ENCODE data around the gene CELF2.
A peak's percentile ranks its signal among the peaks of the same experiment; 100 is the strongest.

The CELF2 gene

DNA sequence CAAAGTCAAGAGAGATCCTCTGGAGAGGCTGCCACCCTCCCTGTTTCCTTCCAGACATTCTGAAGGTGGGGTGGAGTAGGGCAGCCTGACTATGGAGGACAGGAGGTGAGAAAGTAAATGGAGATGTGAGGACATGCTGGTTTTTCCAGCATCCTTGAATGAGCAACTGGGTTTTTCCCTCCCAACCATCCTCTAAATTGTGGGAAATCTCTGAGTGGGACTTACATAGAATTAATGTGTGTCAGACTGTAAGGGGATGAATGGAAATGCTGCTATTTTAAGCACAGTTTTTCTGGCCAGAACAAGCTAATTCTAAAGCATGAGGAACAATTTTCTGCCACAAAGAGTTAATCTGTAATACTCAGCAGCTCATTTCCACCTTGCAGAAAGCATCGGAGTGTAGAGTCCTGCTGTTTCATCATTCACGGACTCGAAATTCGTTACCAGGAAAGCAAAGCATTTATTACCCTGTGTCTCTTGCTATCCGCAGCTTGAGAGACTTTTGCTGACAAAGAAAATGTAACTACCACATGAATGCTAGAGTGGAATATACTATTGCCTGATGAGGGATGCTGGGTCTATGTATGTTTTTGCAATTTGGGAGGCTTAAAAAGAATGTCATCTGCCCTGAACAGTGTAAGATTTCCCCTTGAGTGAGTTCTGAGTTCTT, 213.0 kb downstream of the CELF2 start:
- no peak for DNase-seq

- no peak for DNase-seq
Observed at GRCh38 chr10:11231285-11231684, 213.6 kb downstream of the CELF2 start.

GRCh38 chr10:11232222-11232961, 214.7 kb downstream of the CELF2 start:
- DNase-seq: no peak

GRCh38 chr10:11234857-11235531, 217.3 kb downstream of the CELF2 start:
- DNase-seq: no peak

DNA sequence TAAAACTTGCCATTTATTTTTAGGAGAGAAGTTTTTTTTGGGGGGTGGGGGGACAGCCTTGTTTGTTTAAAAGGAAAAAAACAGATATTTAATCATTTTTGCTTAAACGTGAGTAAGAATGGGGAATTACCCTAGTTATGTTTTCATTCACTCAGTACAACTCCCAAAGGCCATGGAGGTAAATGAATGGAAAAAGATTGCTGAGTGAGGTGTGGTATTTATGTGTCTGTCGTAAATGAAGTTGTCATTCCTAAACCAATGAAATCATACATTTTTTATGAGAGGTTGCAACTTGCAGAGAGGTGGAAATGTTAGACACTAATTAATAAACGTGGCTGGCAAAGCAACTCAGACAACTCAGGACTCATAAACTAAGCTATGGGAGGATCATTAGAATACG, 218.1 kb downstream of the CELF2 start:
- no peak for DNase-seq

DNA sequence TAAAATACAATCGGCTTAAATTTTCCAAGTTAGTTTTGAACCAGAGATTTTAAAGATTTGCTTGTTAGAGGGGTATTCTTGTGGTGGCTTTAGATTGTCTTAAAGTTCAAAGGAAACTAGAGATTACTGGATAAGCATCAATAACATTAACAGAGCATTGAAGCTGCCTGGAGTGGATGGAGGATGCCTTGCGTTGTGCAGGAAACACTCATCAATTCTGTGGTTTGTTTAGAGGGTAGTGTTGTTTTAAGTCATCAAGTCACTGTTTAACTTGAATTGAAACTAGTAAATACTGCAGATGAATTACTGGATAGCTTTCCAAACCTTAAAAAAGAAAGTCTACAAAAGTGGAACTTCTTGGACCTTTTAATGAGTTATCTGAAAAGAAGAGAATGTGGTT, 218.6 kb downstream of the CELF2 start:
- peak; percentile 58 for DNase-seq

GRCh38 chr10:11237571-11237970, 219.9 kb downstream of the CELF2 start:
- peak; percentile 47 for DNase-seq

DNA sequence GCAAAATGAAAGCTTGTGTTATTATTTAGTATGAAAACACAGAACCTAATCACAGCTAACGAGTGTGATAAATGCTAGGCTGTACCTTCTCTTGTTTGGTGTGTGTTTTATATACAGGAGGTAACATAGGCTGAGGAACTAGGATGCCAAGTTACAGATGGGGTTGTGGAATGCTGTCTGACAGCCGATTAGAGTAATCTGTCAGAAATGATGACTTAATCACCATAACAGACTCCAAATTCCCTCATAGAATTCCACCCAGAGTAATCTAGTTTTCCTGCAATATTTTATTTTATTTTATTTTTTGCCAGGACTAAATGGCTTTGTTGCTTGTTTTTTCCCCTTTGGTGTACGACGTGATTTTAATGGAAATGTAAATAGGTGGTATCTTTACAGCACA, 221.2 kb downstream of the CELF2 start:
- no peak for DNase-seq

DNA sequence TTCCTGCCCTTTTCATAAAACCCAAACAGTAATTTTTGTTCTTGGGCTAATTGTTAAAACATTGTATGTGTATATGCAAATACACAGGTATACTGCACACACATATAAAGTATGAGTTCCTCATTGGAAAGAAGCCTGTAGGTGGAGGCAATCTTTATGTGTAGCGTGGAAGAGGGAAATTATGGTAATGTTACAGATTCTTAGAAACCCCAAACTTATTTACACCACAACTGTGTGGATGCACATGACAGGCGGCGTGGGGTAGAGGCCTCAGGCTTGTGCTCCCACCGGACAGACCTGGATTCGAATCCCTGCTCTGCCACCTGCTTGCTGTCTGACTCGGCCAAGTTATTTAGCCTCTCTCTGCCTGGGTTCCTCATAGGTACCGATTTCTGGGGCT, 223.0 kb downstream of the CELF2 start:
- DNase-seq: no peak

- DNase-seq: no peak
Observed at GRCh38 chr10:11242443-11243387, 225.0 kb downstream of the CELF2 start.

GRCh38 chr10:11243425-11244222, 226.0 kb downstream of the CELF2 start:
- DNase-seq: no peak

GRCh38 chr10:11245095-11245479, 227.4 kb downstream of the CELF2 start:
- DNase-seq: no peak

- DNase-seq: no peak
Observed at GRCh38 chr10:11245510-11245909, 227.8 kb downstream of the CELF2 start.

DNA sequence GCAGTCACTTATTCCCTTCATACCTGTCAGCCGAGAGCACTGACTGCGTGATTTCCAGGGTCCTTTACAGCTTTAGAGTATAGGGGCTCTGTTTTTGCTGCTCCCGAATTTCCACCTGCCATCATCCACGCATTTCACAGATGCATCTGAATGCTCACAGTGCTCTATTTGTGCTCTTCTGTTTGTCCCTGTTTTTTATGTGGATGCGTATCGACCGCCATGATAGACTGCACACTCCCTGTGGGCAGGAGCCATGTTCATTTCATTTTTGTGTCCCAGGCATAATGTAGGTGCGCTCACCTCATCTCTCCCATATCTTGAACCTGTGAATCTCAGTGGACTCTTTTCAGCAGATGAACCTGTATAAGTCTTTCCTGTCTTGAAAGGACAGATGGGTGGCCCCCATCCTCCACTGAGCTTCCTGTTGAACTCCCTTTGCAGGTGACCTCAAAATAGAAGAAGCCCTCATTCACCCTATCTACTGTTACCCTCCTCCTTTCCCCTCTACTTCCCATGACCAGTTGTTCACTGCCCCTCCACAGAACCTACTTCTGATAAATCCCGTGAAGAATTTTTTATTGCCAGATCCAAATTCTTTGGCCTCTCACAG, 228.4 kb downstream of the CELF2 start:
- no peak for DNase-seq

GRCh38 chr10:11246752-11247467, 229.2 kb downstream of the CELF2 start:
- DNase-seq: no peak

DNA sequence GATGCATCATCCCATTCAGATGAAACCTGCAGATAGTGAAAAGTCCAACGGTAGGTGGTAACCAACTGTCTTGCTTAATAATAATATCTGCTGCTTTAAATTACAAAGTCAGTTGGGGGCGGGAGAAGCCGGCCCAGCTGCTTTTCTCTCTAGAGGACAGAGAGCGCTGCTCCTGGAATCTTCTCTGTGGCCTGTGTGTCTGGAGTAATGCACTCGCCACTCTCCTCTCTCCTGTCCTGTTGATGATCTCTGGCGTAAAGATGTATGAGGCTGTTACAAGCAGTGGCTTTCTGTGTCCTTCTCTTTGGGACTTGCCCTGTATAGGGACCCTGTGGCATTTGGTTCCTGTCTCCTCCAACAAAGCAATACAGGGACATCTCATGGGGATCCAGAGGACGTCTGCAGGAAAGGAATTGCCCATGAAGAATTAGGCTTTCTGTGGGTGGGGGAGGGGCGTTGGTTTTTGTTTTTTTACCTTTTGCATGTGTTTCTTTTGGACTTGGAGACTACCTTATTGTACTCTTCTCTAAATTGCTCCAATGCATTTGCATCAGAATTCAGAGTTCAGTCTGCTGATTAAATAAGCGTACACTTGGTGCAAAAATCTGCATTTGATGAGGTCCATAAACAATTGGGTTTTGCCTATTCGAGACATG, 231.6 kb downstream of the CELF2 start:
- no peak for DNase-seq

GRCh38 chr10:11249808-11250195, 232.1 kb downstream of the CELF2 start:
- no peak for DNase-seq

GRCh38 chr10:11250304-11250703, 232.6 kb downstream of the CELF2 start:
- DNase-seq: no peak

DNA sequence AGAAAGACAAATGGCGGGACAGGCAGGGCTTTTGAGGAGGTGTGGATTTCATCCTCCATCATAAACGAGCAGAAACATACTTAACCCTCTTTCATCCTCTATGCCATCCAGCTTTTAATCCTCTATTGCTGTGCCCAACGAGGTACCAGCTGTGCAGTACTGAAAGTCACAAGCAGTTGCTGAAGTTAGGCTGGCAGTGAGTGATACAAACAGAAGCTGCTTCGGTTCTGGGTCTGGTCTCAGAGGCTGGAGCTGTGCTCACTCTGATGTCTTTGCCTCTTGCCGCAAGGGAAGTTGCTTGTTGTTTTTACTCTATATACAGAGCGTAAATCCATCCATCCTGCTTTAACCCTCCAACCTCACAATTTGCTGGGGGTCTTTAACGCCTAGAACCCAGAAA, 235.2 kb downstream of the CELF2 start:
- DNase-seq: no peak

- no peak for DNase-seq
Observed at GRCh38 chr10:11253385-11254002, 235.8 kb downstream of the CELF2 start.
